A549 (cell line): Measurements from ENCODE around the gene DLG2. TPM values are rescaled to one million over a fixed set of nuclear protein-coding genes. Genes with fewer than 3 reads are reported as not detected.

ENCODE experiments used
- ATAC-seq, 2 experiments: fragments of 200-7000 bp in 1 of 2; fragments of >200 bp in 1 of 2; cut with Nextera tagmentation in 1 of 2; cut with Tn5 transposase in 1 of 2; 3 replicates each; pipeline versions ENCODE4 v1.8.0 to v1.9.1; 2018 to 2020; ENCODE audit warnings: mild to moderate bottlenecking in 1 of 2, moderate library complexity in 1 of 2
- CTCF ChIA-PET: fragments of 300-600 bp; sonication (Branson Sonifier 250); formaldehyde crosslinking; extraction: SDS; loops from one replicate; lab custom pipeline; 2021; ENCODE audit warnings: antibody characterized with exemption, inconsistent platforms; lab: Yijun Ruan, JAX
- POLR2A ChIA-PET: fragments of 350-600 bp; formaldehyde crosslinking; extraction: SDS; loops from one replicate; lab custom pipeline; 2021; ENCODE audit warnings: antibody characterized with exemption, inconsistent platforms; lab: Yijun Ruan, JAX
- DNase-seq, 2 experiments: peaks; one replicate each; pipeline versions ENCODE4 v3.0.0 to v3.0.0-alpha.2; 2011 to 2016; ENCODE audit warnings: low read depth in 1 of 2, low spot score in 1 of 2
- FAIRE-seq: peaks from 2 replicates; lab custom pipeline; 2011; peaks lifted over from hg19 to GRCh38; lab: Jason Lieb, UNC
- H3K27ac ChIP-seq, 2 experiments: fragments of >200 bp; sonication (Bioruptor Twin); formaldehyde crosslinking; 3 replicates each; pipeline ENCODE4 v1.5.1; 2016 to 2017
- H3K4me1 ChIP-seq: fragments of >200 bp; sonication (Bioruptor Twin); formaldehyde crosslinking; 3 replicates; pipeline ENCODE4 v1.6.1; 2016
- H3K4me2 ChIP-seq: fragments of >200 bp; sonication (Bioruptor Twin); formaldehyde crosslinking; 3 replicates; pipeline ENCODE4 v1.6.1; 2016
- H3K4me3 ChIP-seq: fragments of >200 bp; sonication (Bioruptor Twin); formaldehyde crosslinking; 3 replicates; pipeline ENCODE4 v1.5.1; 2016
- H3K9me3 ChIP-seq: fragments of >200 bp; sonication (Bioruptor Twin); formaldehyde crosslinking; 3 replicates; pipeline ENCODE4 v1.6.1; 2016
- CHD2 ChIP-seq: fragments of 150-350 bp; IDR thresholded peaks from 2 replicates; pipeline ENCODE4 v1.6.1; 2014; ENCODE audit warnings: low read length; ENCODE audit not compliant: partially characterized antibody
- HDAC2 ChIP-seq: fragments of 200-600 bp; sonication (generic); IDR thresholded peaks from 2 replicates; pipeline ENCODE4 v1.6.1; 2016
- HES2 ChIP-seq: fragments of >200 bp; sonication (Bioruptor Twin); formaldehyde crosslinking; IDR thresholded peaks from 2 replicates; pipeline ENCODE4 v1.6.1; 2016
- HEYL ChIP-seq: fragments of 250-450 bp; sonication (Bioruptor Pico); IDR thresholded peaks from 2 replicates; pipeline ENCODE4 v1.8.0; 2021; ENCODE audit warnings: mild to moderate bottlenecking, moderate library complexity
- HOXA7 ChIP-seq: fragments of 250-450 bp; sonication (Bioruptor Pico); IDR thresholded peaks from 2 replicates; pipeline ENCODE4 v1.5.0; 2020; ENCODE audit warnings: mild to moderate bottlenecking, moderate library complexity
- JUN ChIP-seq, 2 experiments: fragments of >200 bp; sonication (Bioruptor Twin); formaldehyde crosslinking; IDR thresholded peaks; 2 replicates in 1 of 2; 3 replicates in 1 of 2; pipeline ENCODE4 v1.6.1; 2016 to 2017
- JUNB ChIP-seq: fragments of >200 bp; sonication (Bioruptor Twin); formaldehyde crosslinking; IDR thresholded peaks from 2 replicates; pipeline ENCODE4 v1.6.1; 2016
- MAFK ChIP-seq: fragments of 450-650 bp; IDR thresholded peaks from 2 replicates; pipeline ENCODE4 v1.6.1; 2014; ENCODE audit not compliant: partially characterized antibody
- MAX ChIP-seq: IDR thresholded peaks from 2 replicates; pipeline ENCODE4 v1.6.1; 2012
- RARB ChIP-seq: fragments of 250-450 bp; sonication (Bioruptor Pico); IDR thresholded peaks from 2 replicates; pipeline ENCODE4 v1.8.0; 2021; ENCODE audit warnings: mild to moderate bottlenecking, moderate library complexity
- SMC3 ChIP-seq: fragments of >200 bp; sonication (Bioruptor Twin); formaldehyde crosslinking; IDR thresholded peaks from 3 replicates; pipeline ENCODE4 v1.6.1; 2018; ENCODE audit warnings: inconsistent platforms
- SREBF2 ChIP-seq: fragments of 450-650 bp; IDR thresholded peaks from 2 replicates; pipeline ENCODE4 v1.6.1; 2014; ENCODE audit warnings: mild to moderate bottlenecking, moderate library complexity
- TFCP2L1 ChIP-seq: fragments of 250-450 bp; sonication (Bioruptor Pico); IDR thresholded peaks from 2 replicates; pipeline ENCODE4 v1.5.0; 2021; ENCODE audit warnings: mild to moderate bottlenecking
- ZC3H11A ChIP-seq: fragments of 450-650 bp; IDR thresholded peaks from 2 replicates; pipeline ENCODE4 v1.6.1; 2014; ENCODE audit warnings: antibody characterized with exemption, mild to moderate bottlenecking
- ZFP36 ChIP-seq: fragments of 450-650 bp; IDR thresholded peaks from 2 replicates; pipeline ENCODE4 v1.6.1; 2014; ENCODE audit warnings: borderline replicate concordance; ENCODE audit not compliant: partially characterized antibody
- ZSCAN20 ChIP-seq: fragments of 250-450 bp; sonication (Bioruptor Pico); IDR thresholded peaks from 2 replicates; pipeline ENCODE4 v1.8.0; 2022; ENCODE audit warnings: mild to moderate bottlenecking, moderate library complexity
- WGBS: methylation state at CpG from one replicate; pipeline ENCODE4 v1.1.6; 2017; ENCODE audit errors: missing lambda C conversion rate; 5-methylcytosine and 5-hydroxymethylcytosine counted together
- polyA plus RNA-seq, 4 experiments: library from polyadenylated mRNA; depleted of rRNA in 3 of 4; stranded (reverse); fragments of >200 nt; fragmentation: RNase III in 1 of 4; extraction: RNeasy Plus Mini Kit Qiagen cat#74134 plus additional on column Dnase treatment in 1 of 4; gene quantifications; 2 replicates in 3 of 4; 3 replicates in 1 of 4; pipeline ENCODE4 v1.2.3, GENCODE V29; 2011 to 2017
- TF ChIP-seq, protein P1 (sequence below): IDR thresholded peaks from 2 replicates; pipeline ENCODE4 v1.6.1; 2012
- TF ChIP-seq, protein P2 (sequence below): fragments of 250-450 bp; sonication (Bioruptor Pico); IDR thresholded peaks from 2 replicates; pipeline ENCODE4 v1.5.0; 2020; ENCODE audit warnings: low read depth, mild to moderate bottlenecking, moderate library complexity
- TF ChIP-seq, protein P3 (sequence below): fragments of >200 bp; sonication (Bioruptor Twin); formaldehyde crosslinking; IDR thresholded peaks from 3 replicates; pipeline ENCODE4 v1.6.1; 2016
- TF ChIP-seq, protein P4 (sequence below): fragments of 150-350 bp; IDR thresholded peaks from 2 replicates; pipeline ENCODE4 v1.6.1; 2014; ENCODE audit warnings: low read depth, mild to moderate bottlenecking, low read length
- TF ChIP-seq, protein P5 (sequence below): fragments of >200 bp; sonication (Bioruptor Twin); formaldehyde crosslinking; IDR thresholded peaks from 3 replicates; pipeline ENCODE4 v1.5.1; 2016

DLG2 gene
- polyA plus RNA-seq, 2 of the 4 experiments (the other 2 are of a cell fraction): 0.26 to 0.79 TPM

GRCh38 chr11:83543706-83544439, 2083.3 kb downstream of the DLG2 start:
- Histone ChIP-seq H3K4me1 (no peaks in the 10 kb centered on the region), H3K27ac (no peak overlapping the region), H3K9me3 (no peaks in the 10 kb centered on the region), H3K4me2 (no peak overlapping the region), H3K4me3 (no peak overlapping the region)
- ChIA-PET POLR2A (no interaction called here), CTCF (no interaction called here)
- WGBS: 44% methylated on average over 3 of the region's 3 CpGs
- TF ChIP-seq ZC3H11A: no peak
- ATAC-seq (no peak), FAIRE-seq (no peak), DNase-seq (no peak)

DNA sequence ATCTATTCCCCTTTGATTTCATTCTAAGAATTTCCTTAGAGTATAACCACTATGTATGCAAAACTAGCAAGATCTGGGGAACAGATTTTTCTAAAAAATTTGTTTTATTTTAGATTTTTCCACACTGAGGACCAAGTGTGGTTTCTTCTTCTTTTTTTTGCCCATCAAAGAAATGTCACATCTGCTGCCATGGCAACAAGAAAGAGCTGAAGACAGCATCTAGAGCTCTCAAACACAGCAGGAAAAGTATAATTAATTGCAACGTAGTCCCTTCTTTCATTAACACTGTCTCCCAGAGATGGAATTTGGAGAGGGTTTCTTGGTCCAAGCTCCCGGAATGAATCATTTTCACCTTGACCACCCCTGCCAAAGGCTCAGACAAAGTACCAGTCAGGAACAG, 2084.3 kb downstream of the DLG2 start:
- TF ChIP-seq CHD2 (no peak), MAX (no peak), HES2 (no peak), JUNB (no peak), SMC3 (no peak), MAFK (no peak), HEYL (CRISPR knock-in tag) (no peak), ZFP36 (no peak), RARB (CRISPR knock-in tag) (no peak), TFCP2L1 (CRISPR knock-in tag) (no peak), JUN (IDR thresholded peaks at IDR 0.05) (no peak), ZSCAN20 (CRISPR knock-in tag) (no peak), SREBF2 (no peak), HOXA7 (CRISPR knock-in tag) (no peak), HDAC2 (no peak)
- TF ChIP-seq, protein P1, sequence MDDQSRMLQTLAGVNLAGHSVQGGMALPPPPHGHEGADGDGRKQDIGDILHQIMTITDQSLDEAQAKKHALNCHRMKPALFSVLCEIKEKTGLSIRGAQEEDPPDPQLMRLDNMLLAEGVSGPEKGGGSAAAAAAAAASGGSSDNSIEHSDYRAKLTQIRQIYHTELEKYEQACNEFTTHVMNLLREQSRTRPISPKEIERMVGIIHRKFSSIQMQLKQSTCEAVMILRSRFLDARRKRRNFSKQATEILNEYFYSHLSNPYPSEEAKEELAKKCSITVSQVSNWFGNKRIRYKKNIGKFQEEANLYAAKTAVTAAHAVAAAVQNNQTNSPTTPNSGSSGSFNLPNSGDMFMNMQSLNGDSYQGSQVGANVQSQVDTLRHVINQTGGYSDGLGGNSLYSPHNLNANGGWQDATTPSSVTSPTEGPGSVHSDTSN: no peak
- TF ChIP-seq, protein P2, sequence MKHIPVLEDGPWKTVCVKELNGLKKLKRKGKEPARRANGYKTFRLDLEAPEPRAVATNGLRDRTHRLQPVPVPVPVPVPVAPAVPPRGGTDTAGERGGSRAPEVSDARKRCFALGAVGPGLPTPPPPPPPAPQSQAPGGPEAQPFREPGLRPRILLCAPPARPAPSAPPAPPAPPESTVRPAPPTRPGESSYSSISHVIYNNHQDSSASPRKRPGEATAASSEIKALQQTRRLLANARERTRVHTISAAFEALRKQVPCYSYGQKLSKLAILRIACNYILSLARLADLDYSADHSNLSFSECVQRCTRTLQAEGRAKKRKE: no peak
- TF ChIP-seq, protein P3, sequence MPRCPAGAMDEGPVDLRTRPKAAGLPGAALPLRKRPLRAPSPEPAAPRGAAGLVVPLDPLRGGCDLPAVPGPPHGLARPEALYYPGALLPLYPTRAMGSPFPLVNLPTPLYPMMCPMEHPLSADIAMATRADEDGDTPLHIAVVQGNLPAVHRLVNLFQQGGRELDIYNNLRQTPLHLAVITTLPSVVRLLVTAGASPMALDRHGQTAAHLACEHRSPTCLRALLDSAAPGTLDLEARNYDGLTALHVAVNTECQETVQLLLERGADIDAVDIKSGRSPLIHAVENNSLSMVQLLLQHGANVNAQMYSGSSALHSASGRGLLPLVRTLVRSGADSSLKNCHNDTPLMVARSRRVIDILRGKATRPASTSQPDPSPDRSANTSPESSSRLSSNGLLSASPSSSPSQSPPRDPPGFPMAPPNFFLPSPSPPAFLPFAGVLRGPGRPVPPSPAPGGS: no peak
- TF ChIP-seq, protein P4, sequence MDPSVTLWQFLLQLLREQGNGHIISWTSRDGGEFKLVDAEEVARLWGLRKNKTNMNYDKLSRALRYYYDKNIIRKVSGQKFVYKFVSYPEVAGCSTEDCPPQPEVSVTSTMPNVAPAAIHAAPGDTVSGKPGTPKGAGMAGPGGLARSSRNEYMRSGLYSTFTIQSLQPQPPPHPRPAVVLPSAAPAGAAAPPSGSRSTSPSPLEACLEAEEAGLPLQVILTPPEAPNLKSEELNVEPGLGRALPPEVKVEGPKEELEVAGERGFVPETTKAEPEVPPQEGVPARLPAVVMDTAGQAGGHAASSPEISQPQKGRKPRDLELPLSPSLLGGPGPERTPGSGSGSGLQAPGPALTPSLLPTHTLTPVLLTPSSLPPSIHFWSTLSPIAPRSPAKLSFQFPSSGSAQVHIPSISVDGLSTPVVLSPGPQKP: no peak
- TF ChIP-seq, protein P5, sequence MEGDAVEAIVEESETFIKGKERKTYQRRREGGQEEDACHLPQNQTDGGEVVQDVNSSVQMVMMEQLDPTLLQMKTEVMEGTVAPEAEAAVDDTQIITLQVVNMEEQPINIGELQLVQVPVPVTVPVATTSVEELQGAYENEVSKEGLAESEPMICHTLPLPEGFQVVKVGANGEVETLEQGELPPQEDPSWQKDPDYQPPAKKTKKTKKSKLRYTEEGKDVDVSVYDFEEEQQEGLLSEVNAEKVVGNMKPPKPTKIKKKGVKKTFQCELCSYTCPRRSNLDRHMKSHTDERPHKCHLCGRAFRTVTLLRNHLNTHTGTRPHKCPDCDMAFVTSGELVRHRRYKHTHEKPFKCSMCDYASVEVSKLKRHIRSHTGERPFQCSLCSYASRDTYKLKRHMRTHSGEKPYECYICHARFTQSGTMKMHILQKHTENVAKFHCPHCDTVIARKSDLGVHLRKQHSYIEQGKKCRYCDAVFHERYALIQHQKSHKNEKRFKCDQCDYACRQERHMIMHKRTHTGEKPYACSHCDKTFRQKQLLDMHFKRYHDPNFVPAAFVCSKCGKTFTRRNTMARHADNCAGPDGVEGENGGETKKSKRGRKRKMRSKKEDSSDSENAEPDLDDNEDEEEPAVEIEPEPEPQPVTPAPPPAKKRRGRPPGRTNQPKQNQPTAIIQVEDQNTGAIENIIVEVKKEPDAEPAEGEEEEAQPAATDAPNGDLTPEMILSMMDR: no peak
- Histone ChIP-seq H3K4me3 (no peak overlapping the region), H3K4me2 (no peak overlapping the region), H3K4me1 (no peaks in the 10 kb centered on the region), H3K9me3 (no peaks in the 10 kb centered on the region), H3K27ac (no peak overlapping the region)
- WGBS: 10% methylated on average over 2 of the region's 2 CpGs
- no peak for ATAC-seq
- CTCF ChIA-PET: interaction anchor here (0.6 kb wide), 1 partner anchor 231 kb away, joined by 3 read pairs; no protein-coding TSS in a partner anchor
- POLR2A ChIA-PET: no interaction called here
- no peak for FAIRE-seq
- no peak for DNase-seq
